ENCODE results near the gene RGS4. TPM values are rescaled to one million over a fixed set of nuclear protein-coding genes. Genes with fewer than 3 reads are reported as not detected.

The RGS4 gene
- total and polyA plus RNA-seq, 8 donors: 1.1 to 11.8 (median 2.5) TPM

DNA sequence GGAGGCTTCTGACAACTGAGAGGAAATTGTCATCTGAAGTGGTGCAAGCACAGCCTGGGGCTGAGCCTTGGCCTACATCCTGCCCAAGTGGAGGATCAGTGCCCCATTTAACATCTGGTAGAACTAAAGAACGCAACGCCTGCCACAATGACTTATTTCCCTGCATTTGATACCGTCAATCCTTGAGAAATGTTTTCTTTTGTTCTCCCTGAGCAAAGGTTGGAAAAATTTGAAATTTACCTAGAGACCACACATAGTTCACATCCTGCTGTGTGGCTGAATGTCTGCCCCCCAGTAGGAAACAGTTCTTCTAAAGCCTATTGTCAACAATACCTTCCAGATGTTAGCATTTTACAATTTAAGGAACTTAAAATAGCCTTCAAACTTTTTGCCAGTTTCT, 5.6 kb upstream of the RGS4 start:
- Histone ChIP-seq H3K4me3 (no peak overlapping the region), H3K36me3 (no peaks in the 10 kb centered on the region), H3K27me3 (peaks cover 0 to 3% of the 10 kb centered on the region in 2 donors), H3K4me1 (peaks cover 0 to under 1% of the 10 kb centered on the region in 2 donors), H3K9me3 (no peaks in the 10 kb centered on the region), H3K27ac (no peak overlapping the region)
- ATAC-seq: no peak
- TF ChIP-seq CTCF (IDR thresholded peaks at IDR 0.05): no peak
- DNase-seq: no peak
- intact Hi-C loops (cut with DNase I): loop anchor here in 1 of 2 donors (10.0 kb wide), 1 partner anchor 189 kb away; no protein-coding TSS in a partner anchor

GRCh38 chr1:163066168-163066567, 3.0 kb upstream of the RGS4 start:
- no peaks in the 10 kb centered on the region for H3K9me3 ChIP-seq
- peaks cover 0 to 4% of the 10 kb centered on the region in 2 donors for H3K4me1 ChIP-seq
- no peak overlapping the region for H3K27ac ChIP-seq
- ATAC-seq (no peak), DNase-seq (no peak)
- intact Hi-C loops (cut with DNase I): loop anchor here in 1 of 2 donors (10.0 kb wide), 1 partner anchor 191 kb away; no protein-coding TSS in a partner anchor
- no peak for TF ChIP-seq CTCF (IDR thresholded peaks at IDR 0.05)
- H3K36me3 ChIP-seq: no peaks in the 10 kb centered on the region
- H3K4me3 ChIP-seq: no peak overlapping the region
- peaks cover 0 to 16% of the 10 kb centered on the region in 2 donors for H3K27me3 ChIP-seq

GRCh38 chr1:163066686-163067085, 2.5 kb upstream of the RGS4 start:
- Histone ChIP-seq H3K9me3 (no peaks in the 10 kb centered on the region), H3K4me1 (peaks cover 0 to 4% of the 10 kb centered on the region in 2 donors), H3K27me3 (peaks cover 0 to 16% of the 10 kb centered on the region in 2 donors), H3K36me3 (no peaks in the 10 kb centered on the region), H3K4me3 (no peak overlapping the region), H3K27ac (no peak overlapping the region)
- DNase-seq (no peak), ATAC-seq (no peak)
- TF ChIP-seq CTCF (IDR thresholded peaks at IDR 0.05): no peak
- intact Hi-C loops (cut with DNase I): loop anchor here in 1 of 2 donors (10.0 kb wide), 1 partner anchor 192 kb away; no protein-coding TSS in a partner anchor

GRCh38 chr1:163068716-163069115, 445 bp upstream of the RGS4 start:
- H3K9me3 ChIP-seq: no peaks in the 10 kb centered on the region
- H3K36me3 ChIP-seq: no peaks in the 10 kb centered on the region
- peaks cover 0 to 16% of the 10 kb centered on the region in 2 donors for H3K27me3 ChIP-seq
- H3K4me1 ChIP-seq: peaks cover 0 to 4% of the 10 kb centered on the region in 2 donors
- ATAC-seq: peak; percentile 49
- intact Hi-C loops (cut with DNase I): loop anchor here in 1 of 2 donors (10.0 kb wide), 1 partner anchor 194 kb away; no protein-coding TSS in a partner anchor
- no peak for TF ChIP-seq CTCF (IDR thresholded peaks at IDR 0.05)
- H3K27ac ChIP-seq: no peak overlapping the region
- H3K4me3 ChIP-seq: no peak overlapping the region
- no peak for DNase-seq

- intact Hi-C loops (cut with DNase I): loop anchor here in 1 of 2 donors (10.0 kb wide), 2 partner anchors 195 to 245 kb away; no protein-coding TSS in a partner anchor
- no peak for TF ChIP-seq CTCF (IDR thresholded peaks at IDR 0.05)
- no peak for ATAC-seq
These were observed 605 bp downstream of the RGS4 start for GRCh38 chr1:163069655-163070277.

More at GRCh38 chr1:163069655-163070277, 605 bp downstream of the RGS4 start:
- Histone ChIP-seq H3K9me3 (no peaks in the 10 kb centered on the region), H3K27me3 (peaks cover 0 to 16% of the 10 kb centered on the region in 2 donors), H3K4me1 (peaks cover 0 to 4% of the 10 kb centered on the region in 2 donors), H3K27ac (no peak overlapping the region), H3K36me3 (no peaks in the 10 kb centered on the region), H3K4me3 (peak overlapping the region in 1 of 2 donors; percentile 0)
- DNase-seq: no peak

Measured in left lung (tissue), 10 donors.